BJ (cell line): Measurements from ENCODE around the gene TPP2. TPM values are rescaled to one million over a fixed set of nuclear protein-coding genes. Genes with fewer than 3 reads are reported as not detected.

Experiments used
- CTCF ChIA-PET: fragments of 350-600 bp; formaldehyde crosslinking; extraction: SDS; loops from one replicate; lab custom pipeline; 2021; ENCODE audit warnings: antibody characterized with exemption, inconsistent platforms; lab: Yijun Ruan, JAX
- POLR2A ChIA-PET: fragments of 300-600 bp; sonication (Branson Sonifier 250); formaldehyde crosslinking; extraction: SDS; loops from one replicate; lab custom pipeline; 2021; ENCODE audit warnings: antibody characterized with exemption; lab: Charles Lee
- DNase-seq: peaks from one replicate; pipeline ENCODE4 v3.0.0-alpha.2; 2011; ENCODE audit warnings: low read depth
- H3K27me3 ChIP-seq: 2 replicates; pipeline ENCODE4 v1.6.0; 2011; ENCODE audit warnings: low read length; ENCODE audit not compliant: control insufficient read depth, insufficient read depth
- H3K36me3 ChIP-seq: 2 replicates; pipeline ENCODE4 v1.5.1; 2011; ENCODE audit warnings: low read length; ENCODE audit not compliant: control insufficient read depth, insufficient read depth
- H3K4me3 ChIP-seq: 2 replicates; pipeline ENCODE4 v1.5.1; 2011; ENCODE audit warnings: low read depth, mild to moderate bottlenecking, control low read depth, low read length
- CTCF ChIP-seq: IDR thresholded peaks from 2 replicates; pipeline ENCODE4 v1.5.1; 2011; ENCODE audit warnings: low read depth, mild to moderate bottlenecking, control low read depth, inconsistent platforms, low read length, moderate library complexity; ENCODE audit not compliant: insufficient read depth
- polyA plus RNA-seq: library from polyadenylated mRNA; depleted of rRNA; stranded (reverse); fragments of >200 nt; gene quantifications from 2 replicates; pipeline ENCODE4 v1.2.3, GENCODE V29; 2011

Gene TPP2
- polyA plus RNA-seq, 1 experiment, result 13.9 TPM

GRCh38 chr13:102558029-102558428 is 38.8 kb upstream of the TPP2 start:
- DNase-seq, result no peak
- Histone ChIP-seq H3K27me3 (no peaks in the 10 kb centered on the region), H3K4me3 (no peak overlapping the region), H3K36me3 (no peaks in the 10 kb centered on the region)
- CTCF ChIA-PET, result interaction anchor here (0.8 to 4.0 kb wide), 2 partner anchors 361 to 416 kb away, joined by 3 to 22 read pairs; no protein-coding TSS in a partner anchor
- POLR2A ChIA-PET, result no interaction called here
- no peak for TF ChIP-seq CTCF

GRCh38 chr13:102561933-102562332 is 34.9 kb upstream of the TPP2 start:
- H3K4me3 ChIP-seq, result no peak overlapping the region
- no peak for DNase-seq
- CTCF ChIA-PET, result no interaction called here
- H3K27me3 ChIP-seq, result peaks cover 2% of the 10 kb centered on the region; the same call in 1 of the 2 replicates
- H3K36me3 ChIP-seq, result no peaks in the 10 kb centered on the region
- POLR2A ChIA-PET, result interaction anchor here (0.6 kb wide), 1 partner anchor 1383 kb away, joined by 3 read pairs; no protein-coding TSS in a partner anchor
- TF ChIP-seq CTCF, result no peak

GRCh38 chr13:102563267-102563666 is 33.5 kb upstream of the TPP2 start:
- DNase-seq, result no peak
- no peak for TF ChIP-seq CTCF

GRCh38 chr13:102564564-102564963 is 32.2 kb upstream of the TPP2 start:
- no peak for DNase-seq
- CTCF ChIA-PET, result interaction anchor here (2.0 kb wide), 1 partner anchor 8 kb away, joined by 6 read pairs; no protein-coding TSS in a partner anchor

More at GRCh38 chr13:102563267-102563666, 33.5 kb upstream of the TPP2 start:
- POLR2A ChIA-PET, result no interaction called here
- no peaks in the 10 kb centered on the region for H3K36me3 ChIP-seq
- CTCF ChIA-PET, result no interaction called here
- H3K27me3 ChIP-seq, result peaks cover 3% of the 10 kb centered on the region; the same call in 1 of the 2 replicates
- H3K4me3 ChIP-seq, result no peak overlapping the region

DNA sequence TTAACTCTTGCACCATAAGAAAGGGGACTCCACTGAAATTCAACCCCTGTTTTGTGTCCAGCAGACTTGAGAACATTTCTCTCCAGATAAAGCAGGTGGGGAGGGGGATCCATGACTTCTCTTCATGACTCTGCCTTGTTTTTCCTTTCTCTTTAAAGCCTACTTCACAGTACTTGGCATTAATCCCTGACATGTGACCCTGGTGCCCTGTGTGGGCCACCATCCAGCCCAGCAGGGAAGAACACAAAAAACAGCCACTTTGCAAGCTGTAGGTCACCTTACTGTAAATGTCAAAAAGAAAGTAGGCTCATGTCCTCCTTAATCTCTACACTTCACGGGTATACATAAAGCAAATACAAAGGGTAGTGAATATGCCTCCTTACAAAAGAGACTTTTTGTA is 30.3 kb upstream of the TPP2 start:
- ChIA-PET POLR2A (no interaction called here), CTCF (interaction anchor here (1.3 to 2.0 kb wide), 2 partner anchors 10 to 13 kb away, joined by 4 to 6 read pairs; no protein-coding TSS in a partner anchor)
- no peak overlapping the region for H3K4me3 ChIP-seq
- no peak for DNase-seq
- no peak for TF ChIP-seq CTCF
- no peaks in the 10 kb centered on the region for H3K36me3 ChIP-seq
- peaks cover 6% of the 10 kb centered on the region for H3K27me3 ChIP-seq

More at GRCh38 chr13:102564564-102564963, 32.2 kb upstream of the TPP2 start:
- Histone ChIP-seq H3K27me3 (peaks cover 3% of the 10 kb centered on the region; the same call in 1 of the 2 replicates), H3K36me3 (no peaks in the 10 kb centered on the region), H3K4me3 (no peak overlapping the region)
- POLR2A ChIA-PET, result no interaction called here
- TF ChIP-seq CTCF, result no peak
